K562 (cell line): ENCODE measurements around the gene UNC80. TPM values are rescaled to one million over a fixed set of nuclear protein-coding genes. Genes with fewer than 3 reads are reported as not detected.

ENCODE experiments used
- ATAC-seq: fragments of 200-7000 bp; cut with Tn5 transposase; 3 replicates; pipeline ENCODE4 v1.9.1; 2020; ENCODE audit warnings: moderate library complexity
- BruUV-seq: library from RNA; stranded (reverse); fragments of 400-500 nt; replicated peaks from 2 replicates; lab custom pipeline; 2021; lab: Mats Ljungman, UMichigan
- CTCF ChIA-PET: fragments of 300-600 bp; formaldehyde crosslinking; extraction: SDS; loops from one replicate; lab custom pipeline; 2021; ENCODE audit warnings: low intra/inter-chr PET ratio; lab: Yijun Ruan, JAX
- POLR2A ChIA-PET: fragments of 300-600, 350-650 bp; sonication (Branson Sonifier 250); formaldehyde crosslinking; extraction: SDS; loops from one replicate; lab custom pipeline; 2021; ENCODE audit warnings: antibody characterized with exemption, inconsistent platforms; lab: Yijun Ruan, JAX
- DNase-seq, 4 experiments: peaks; one replicate each; pipeline versions ENCODE4 v3.0.0 to v3.0.0-alpha.2; 2011 to 2018; ENCODE audit warnings: low spot score in 3 of 4, mixed read lengths in 3 of 4; ENCODE audit errors: extremely low read depth in 1 of 4
- FAIRE-seq: peaks from 2 replicates; lab custom pipeline; 2011; peaks lifted over from hg19 to GRCh38; lab: Jason Lieb, UNC
- H2AFZ ChIP-seq: 2 replicates; pipeline ENCODE4 v1.6.0; 2011; ENCODE audit warnings: low read depth, low read length, control low read depth, inconsistent platforms
- H3K27ac ChIP-seq: fragments of 200-600 bp; 3 replicates; pipeline ENCODE4 v1.8.0; 2011; ENCODE audit warnings: low read depth, mild to moderate bottlenecking, control low read depth, inconsistent platforms, low read length, moderate library complexity, mixed read lengths; ENCODE audit errors: extremely low read depth
- H3K27me3 ChIP-seq, 2 experiments: fragments of 300-600 bp in 1 of 2; 2 replicates in 1 of 2; 3 replicates in 1 of 2; pipeline versions ENCODE4 v1.6.0 to v1.8.0; 2011; ENCODE audit warnings: inconsistent platforms in 2 of 2, low read length in 2 of 2, mild to moderate bottlenecking in 1 of 2, mixed read lengths in 1 of 2, moderate library complexity in 1 of 2; ENCODE audit not compliant: control insufficient read depth in 2 of 2, insufficient read depth in 2 of 2
- H3K36me3 ChIP-seq: fragments of 300-600 bp; 3 replicates; pipeline ENCODE4 v1.8.0; 2011; ENCODE audit warnings: mild to moderate bottlenecking, low read length, inconsistent platforms; ENCODE audit not compliant: control insufficient read depth, insufficient read depth
- H3K4me1 ChIP-seq, 2 experiments: fragments of 200-600 bp in 1 of 2; replicated peaks in 1 of 2; 2 replicates in 1 of 2; 3 replicates in 1 of 2; pipeline versions ENCODE4 v1.5.1 to v1.8.0; 2011; ENCODE audit warnings: inconsistent platforms in 2 of 2, low read length in 2 of 2, mild to moderate bottlenecking in 1 of 2, mixed read lengths in 1 of 2, moderate library complexity in 1 of 2; ENCODE audit not compliant: control insufficient read depth in 2 of 2, insufficient read depth in 2 of 2
- H3K4me2 ChIP-seq: 2 replicates; pipeline ENCODE4 v1.6.1; 2011; ENCODE audit warnings: low read length, control low read depth, inconsistent platforms, mixed read lengths; ENCODE audit not compliant: insufficient read depth
- H3K4me3 ChIP-seq: fragments of 200-600 bp; sonication (generic), shearing (Covaris generic); 2 replicates; pipeline ENCODE4 v1.5.1; 2016; ENCODE audit warnings: control low read depth, inconsistent platforms
- H3K79me2 ChIP-seq: fragments of 200-600 bp; 3 replicates; pipeline ENCODE4 v1.8.0; 2011; ENCODE audit warnings: low read length, inconsistent platforms; ENCODE audit not compliant: control insufficient read depth, insufficient read depth
- H3K9ac ChIP-seq, 2 experiments: 2 replicates each; pipeline versions ENCODE4 v1.6.0 to v1.6.1; 2011; ENCODE audit warnings: low read depth in 2 of 2, low read length in 2 of 2, control low read depth in 1 of 2, inconsistent platforms in 1 of 2, mild to moderate bottlenecking in 1 of 2, mixed read lengths in 1 of 2; ENCODE audit not compliant: insufficient read depth in 1 of 2
- H3K9me1 ChIP-seq: one replicate; pipeline ENCODE4 v1.6.0; 2011; ENCODE audit warnings: inconsistent platforms, mild to moderate bottlenecking, low read length, moderate library complexity; ENCODE audit not compliant: control insufficient read depth, insufficient read depth
- H3K9me3 ChIP-seq: replicated peaks from 2 replicates; pipeline ENCODE4 v1.5.1; 2011; ENCODE audit warnings: low read depth, low read length, inconsistent platforms; ENCODE audit not compliant: control insufficient read depth, insufficient read depth
- H4K20me1 ChIP-seq: replicated peaks from 2 replicates; pipeline ENCODE4 v1.6.1; 2011; ENCODE audit warnings: low read length, inconsistent platforms, mixed read lengths; ENCODE audit not compliant: control insufficient read depth, insufficient read depth
- DDX20 ChIP-seq: fragments of 450-650 bp; IDR thresholded peaks from 2 replicates; pipeline ENCODE4 v1.6.1; 2016; ENCODE audit warnings: missing genetic modification characterization, low read depth, mild to moderate bottlenecking, missing compliant biosample characterization, moderate library complexity
- ESRRA ChIP-seq: fragments of 450-650 bp; IDR thresholded peaks from 2 replicates; pipeline ENCODE4 v1.6.1; 2014; ENCODE audit warnings: low read depth, mild to moderate bottlenecking, moderate library complexity, borderline replicate concordance
- FOXJ2 ChIP-seq: fragments of 200-800 bp; sonication (Bioruptor generic); IDR thresholded peaks from 2 replicates; pipeline ENCODE4 v1.6.1; 2016; ENCODE audit warnings: missing genetic modification characterization, missing compliant biosample characterization
- HNRNPH1 ChIP-seq: fragments of 200-400 bp; formaldehyde crosslinking; optimal IDR thresholded peaks from 2 replicates; pipeline ENCODE3; 2017; ENCODE audit warnings: low read depth, mild to moderate bottlenecking, low read length, moderate library complexity
- MTF1 ChIP-seq: fragments of 250-450 bp; sonication (Bioruptor Pico); IDR thresholded peaks from 2 replicates; pipeline ENCODE4 v1.9.0; 2021; ENCODE audit warnings: moderate library complexity, mild to moderate bottlenecking, inconsistent platforms, borderline replicate concordance
- POLR2AphosphoS5 ChIP-seq: IDR thresholded peaks from 2 replicates; pipeline ENCODE4 v1.6.1; 2011; ENCODE audit warnings: mild to moderate bottlenecking, low read depth, low read length, moderate library complexity; ENCODE audit not compliant: control insufficient read depth, insufficient read depth
- SAFB2 ChIP-seq: fragments of 200-400 bp; formaldehyde crosslinking; IDR thresholded peaks from 2 replicates; pipeline ENCODE4 v1.6.1; 2018; ENCODE audit warnings: borderline replicate concordance, low read length, low read depth, moderate library complexity; ENCODE audit not compliant: severe bottlenecking
- ZNF184 ChIP-seq: sonication (generic); formaldehyde crosslinking; IDR thresholded peaks from 2 replicates; pipeline ENCODE4 v1.5.0; 2020; ENCODE audit warnings: missing genetic modification reagents
- ZNF586 ChIP-seq: fragments of 450-650 bp; formaldehyde crosslinking; conservative IDR thresholded peaks from 2 replicates; pipeline ENCODE4 v1.4.0; 2020; ENCODE audit warnings: mild to moderate bottlenecking, moderate library complexity
- WGBS: fragments of 100-300 bp; shearing (Covaris generic); methylation state at CpG from one replicate; pipeline ENCODE4 v1.1.6; 2016; ENCODE audit warnings: low coverage, mixed read lengths; ENCODE audit not compliant: insufficient coverage; ENCODE audit errors: missing lambda C conversion rate; 5-methylcytosine and 5-hydroxymethylcytosine counted together
- in situ Hi-C: fragments of 300-500 bp; cut with MboI; formaldehyde crosslinking; loops from 4 replicates; pipeline ENCODE4 v1.15.0; 2018; ENCODE audit warnings: inconsistent platforms, mixed read lengths
- intact Hi-C: fragments of 100-400 bp; cut with micrococcal nuclease; formaldehyde crosslinking; loops from 2 replicates; pipeline ENCODE4 v1.14.2; 2022
- polyA plus RNA-seq, 8 experiments: library from polyadenylated mRNA; depleted of rRNA in 4 of 8; stranded (reverse) in 5 of 8; unstranded in 3 of 8; fragments of >200 nt; fragmentation: Nextera tagmentation in 2 of 8; fragmentation: Illumina TruSeq in 1 of 8; extraction: Ambion mirVana in 2 of 8; extraction: Trizol in 1 of 8; gene quantifications; 2 replicates each; pipeline versions ENCODE4 v1.2.1 to v1.2.3, GENCODE V29; 2011 to 2014; ENCODE audit warnings: inconsistent platforms in 1 of 8, missing spikeins in 1 of 8
- total RNA-seq, 7 experiments: library from RNA; depleted of rRNA in 6 of 7; stranded (reverse); fragments of >200 nt in 6 of 7; fragmentation: Illumina TruSeq in 2 of 7; extraction: Trizol in 2 of 7; gene quantifications; 2 replicates each; pipeline versions ENCODE4 v1.2.1 to v1.2.3, GENCODE V29; 2011 to 2021; ENCODE audit warnings: low replicate concordance in 1 of 7
- TF ChIP-seq, protein P1 (sequence below): sonication (generic); formaldehyde crosslinking; IDR thresholded peaks from 2 replicates; pipeline ENCODE4 v1.8.1; 2023; ENCODE audit warnings: mild to moderate bottlenecking, missing genetic modification reagents
- TF ChIP-seq, protein P2 (sequence below): sonication (generic); formaldehyde crosslinking; IDR thresholded peaks from 2 replicates; pipeline ENCODE4 v1.8.0; 2023; ENCODE audit warnings: mild to moderate bottlenecking, missing genetic modification reagents
- TF ChIP-seq, protein P3 (sequence below): fragments of 450-650 bp; IDR thresholded peaks from 2 replicates; pipeline ENCODE4 v1.6.1; 2014; ENCODE audit warnings: low read depth, mild to moderate bottlenecking, moderate library complexity, borderline replicate concordance

UNC80 gene
- total and polyA plus RNA-seq, 9 of the 15 experiments (the other 6 are each of a cell fraction or from before 2014, with no cell fraction given), result under 0.01 to 0.04 (median 0.01) TPM; not detected in 5

DNA sequence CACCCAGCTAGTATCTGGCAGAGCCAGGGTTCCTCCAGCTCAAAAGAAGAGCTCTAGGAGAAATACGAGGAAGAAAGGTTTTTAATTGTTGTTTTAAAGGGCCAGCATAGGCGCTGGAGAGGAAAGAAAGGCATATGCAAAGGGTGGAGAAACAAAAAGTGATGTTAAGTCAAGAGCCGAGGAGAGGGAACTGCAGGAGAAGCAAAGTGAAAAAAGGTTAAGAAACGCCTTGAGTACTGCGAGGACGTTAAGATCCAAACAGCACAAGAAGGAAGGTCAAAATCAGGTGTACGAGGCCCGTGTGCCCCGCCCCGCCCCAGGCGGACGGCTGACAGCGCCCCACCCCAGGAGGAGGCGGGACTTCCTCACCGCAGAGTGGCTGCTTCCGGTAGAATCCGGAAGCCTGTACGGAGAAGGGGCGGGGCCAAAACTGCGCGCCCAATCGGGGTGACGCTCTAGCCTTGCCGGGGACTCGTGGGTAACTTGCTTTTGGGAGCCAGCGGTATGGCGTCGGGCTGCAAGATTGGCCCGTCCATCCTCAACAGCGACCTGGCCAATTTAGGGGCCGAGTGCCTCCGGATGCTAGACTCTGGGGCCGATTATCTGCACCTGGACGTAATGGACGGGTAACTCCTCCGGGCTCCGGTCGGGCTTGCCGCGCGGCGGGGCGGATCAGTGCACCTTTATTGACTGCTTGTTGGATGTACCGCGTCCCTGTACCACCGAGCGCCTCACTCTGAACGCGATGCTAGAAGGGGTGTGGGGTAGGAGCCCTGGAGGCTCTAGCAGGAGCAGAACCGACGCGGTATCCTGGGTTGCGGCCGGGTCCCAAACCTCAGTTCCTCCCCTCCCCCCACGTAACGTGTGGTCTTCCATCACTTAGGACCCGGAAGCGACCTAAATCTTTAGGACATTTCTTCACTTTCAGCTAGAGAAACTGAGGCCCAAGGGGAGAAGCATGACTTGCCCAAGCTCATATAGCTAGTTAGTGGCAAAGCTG lies 230.8 kb downstream of the UNC80 start, which contains the start of gene RPE:
Gene RPE (plus strand): TSS at position 481 of the 1,000 bp plus-strand sequence. CDS start 24 bp downstream, at position 505.
- Histone ChIP-seq H3K9me3 (no peaks in the 10 kb centered on the region), H4K20me1 (no peaks in the 10 kb centered on the region), H3K27ac (peak within 1 kb of the TSS; percentile 82), H3K27me3 (no peaks in the 10 kb centered on the region), H3K4me1 (peaks cover 6 to 18% of the 10 kb centered on the region in 2 experiments; a peak in 4 of 5 replicates), H3K9me1 (no peaks in the 10 kb centered on the region), H3K4me3 (peak within 1 kb of the TSS; percentile 74), H3K36me3 (peaks cover 35% of the 10 kb centered on the region), H3K9ac (peak within 1 kb of the TSS; percentile 87 to 97), H3K4me2 (peak within 1 kb of the TSS; percentile 95), H3K79me2 (peaks cover 51% of the 10 kb centered on the region), H2AFZ (peak within 1 kb of the TSS; percentile 87)
- BruUV-seq, result TSS peak; percentile 53
- ATAC-seq (peak; percentile 99), DNase-seq (peak; percentile 85 to 94 (median 87)), FAIRE-seq (peak; percentile 94)
- in situ Hi-C loops (loop anchor here (25.0 kb wide), 1 partner anchor 460 kb away; no protein-coding TSS in a partner anchor), intact Hi-C loops (no loop called here)
- WGBS, result 2% methylated on average over 26 of the region's 58 CpGs
- ChIA-PET POLR2A (interaction anchor here (0.7 to 0.9 kb wide), 2 partner anchors 10 to 44 kb away, joined by 3 read pairs; no protein-coding TSS in a partner anchor), CTCF (no interaction called here)
- TF ChIP-seq SAFB2 (no peak), HNRNPH1 (no peak), ZNF184 (CRISPR knock-in tag) (no peak), ESRRA (peak; percentile 69; the same call in 1 of the 2 replicates), MTF1 (CRISPR knock-in tag) (no peak), ZNF586 (CRISPR knock-in tag) (no peak), POLR2AphosphoS5 (peak; percentile 70), DDX20 (tag) (no peak), FOXJ2 (tag) (no peak)
- TF ChIP-seq, protein P1, sequence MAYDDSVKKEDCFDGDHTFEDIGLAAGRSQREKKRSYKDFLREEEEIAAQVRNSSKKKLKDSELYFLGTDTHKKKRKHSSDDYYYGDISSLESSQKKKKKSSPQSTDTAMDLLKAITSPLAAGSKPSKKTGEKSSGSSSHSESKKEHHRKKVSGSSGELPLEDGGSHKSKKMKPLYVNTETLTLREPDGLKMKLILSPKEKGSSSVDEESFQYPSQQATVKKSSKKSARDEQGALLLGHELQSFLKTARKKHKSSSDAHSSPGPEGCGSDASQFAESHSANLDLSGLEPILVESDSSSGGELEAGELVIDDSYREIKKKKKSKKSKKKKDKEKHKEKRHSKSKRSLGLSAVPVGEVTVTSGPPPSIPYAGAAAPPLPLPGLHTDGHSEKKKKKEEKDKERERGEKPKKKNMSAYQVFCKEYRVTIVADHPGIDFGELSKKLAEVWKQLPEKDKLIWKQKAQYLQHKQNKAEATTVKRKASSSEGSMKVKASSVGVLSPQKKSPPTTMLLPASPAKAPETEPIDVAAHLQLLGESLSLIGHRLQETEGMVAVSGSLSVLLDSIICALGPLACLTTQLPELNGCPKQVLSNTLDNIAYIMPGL (CRISPR knock-in tag), result no peak
- TF ChIP-seq, protein P2, sequence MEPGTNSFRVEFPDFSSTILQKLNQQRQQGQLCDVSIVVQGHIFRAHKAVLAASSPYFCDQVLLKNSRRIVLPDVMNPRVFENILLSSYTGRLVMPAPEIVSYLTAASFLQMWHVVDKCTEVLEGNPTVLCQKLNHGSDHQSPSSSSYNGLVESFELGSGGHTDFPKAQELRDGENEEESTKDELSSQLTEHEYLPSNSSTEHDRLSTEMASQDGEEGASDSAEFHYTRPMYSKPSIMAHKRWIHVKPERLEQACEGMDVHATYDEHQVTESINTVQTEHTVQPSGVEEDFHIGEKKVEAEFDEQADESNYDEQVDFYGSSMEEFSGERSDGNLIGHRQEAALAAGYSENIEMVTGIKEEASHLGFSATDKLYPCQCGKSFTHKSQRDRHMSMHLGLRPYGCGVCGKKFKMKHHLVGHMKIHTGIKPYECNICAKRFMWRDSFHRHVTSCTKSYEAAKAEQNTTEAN, result no peak
- TF ChIP-seq, protein P3, sequence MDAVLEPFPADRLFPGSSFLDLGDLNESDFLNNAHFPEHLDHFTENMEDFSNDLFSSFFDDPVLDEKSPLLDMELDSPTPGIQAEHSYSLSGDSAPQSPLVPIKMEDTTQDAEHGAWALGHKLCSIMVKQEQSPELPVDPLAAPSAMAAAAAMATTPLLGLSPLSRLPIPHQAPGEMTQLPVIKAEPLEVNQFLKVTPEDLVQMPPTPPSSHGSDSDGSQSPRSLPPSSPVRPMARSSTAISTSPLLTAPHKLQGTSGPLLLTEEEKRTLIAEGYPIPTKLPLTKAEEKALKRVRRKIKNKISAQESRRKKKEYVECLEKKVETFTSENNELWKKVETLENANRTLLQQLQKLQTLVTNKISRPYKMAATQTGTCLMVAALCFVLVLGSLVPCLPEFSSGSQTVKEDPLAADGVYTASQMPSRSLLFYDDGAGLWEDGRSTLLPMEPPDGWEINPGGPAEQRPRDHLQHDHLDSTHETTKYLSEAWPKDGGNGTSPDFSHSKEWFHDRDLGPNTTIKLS, result no peak
